Measurements from ENCODE around the gene JSRP1. TPM values are rescaled to one million over a fixed set of nuclear protein-coding genes. Genes with fewer than 3 reads are reported as not detected.

The JSRP1 gene
- total RNA-seq, 2 experiments from 2014 or later, result 1.5 to 15.9 TPM

- ChIA-PET CTCF (ENCODE audit: unreplicated experiment) (interaction anchor here (0.8 kb wide), 1 partner anchor 78 kb away, joined by 3 read pairs; no protein-coding TSS in a partner anchor), POLR2A (no interaction called here)
- peak overlapping the region; percentile 47 for H3K27ac ChIP-seq (ENCODE audit: low read depth, low read length, poor library complexity, severe bottlenecking)
- no peak overlapping the region for H2AFZ ChIP-seq (ENCODE audit: low read length)
- H3K9me3 ChIP-seq (ENCODE audit: low read length), result no peaks in the 10 kb centered on the region
- H3K4me3 ChIP-seq (ENCODE audit: low read depth, low read length, poor library complexity, severe bottlenecking), result peak overlapping the region; percentile 96
- peak; percentile 45 for DNase-seq (ENCODE audit: low spot score)
- no TSS peak for BruUV-seq (replicated peaks)
- H3K79me2 ChIP-seq (ENCODE audit: insufficient read depth, low read depth, low read length), result peaks cover 52% of the 10 kb centered on the region
- TF ChIP-seq EZH2phosphoT487 (IDR thresholded peaks at IDR 0.05; ENCODE audit: borderline replicate concordance, low read depth, low read length) (no peak), CTCF (conservative IDR thresholded peaks at IDR 0.05; ENCODE audit: low read length) (no peak)
- H3K9me2 ChIP-seq (ENCODE audit: insufficient read depth, low read length), result no peaks in the 10 kb centered on the region
- peaks cover 82% of the 10 kb centered on the region for H3K36me3 ChIP-seq (ENCODE audit: insufficient read depth, low read length)
- intact Hi-C loops (cut with micrococcal nuclease; ENCODE audit: unreplicated experiment), result no loop called here
- H4K20me1 ChIP-seq (ENCODE audit: insufficient read depth, low read length), result peaks cover 21% of the 10 kb centered on the region
- H3K4me1 ChIP-seq (ENCODE audit: insufficient read depth, low read length, poor library complexity, severe bottlenecking), result peaks cover 57% of the 10 kb centered on the region
- H3K4me2 ChIP-seq (ENCODE audit: low read length), result peak overlapping the region; percentile 91
These were observed 22.5 kb downstream of the JSRP1 start for GRCh38 chr19:2233601-2234280.

- peaks cover 42% of the 10 kb centered on the region for H3K79me2 ChIP-seq (ENCODE audit: insufficient read depth, low read depth, low read length)
- H3K27ac ChIP-seq (ENCODE audit: low read depth, low read length, poor library complexity, severe bottlenecking), result peak overlapping the region; percentile 47
- H3K4me3 ChIP-seq (ENCODE audit: low read depth, low read length, poor library complexity, severe bottlenecking), result peak overlapping the region; percentile 17
- TF ChIP-seq EZH2phosphoT487 (IDR thresholded peaks at IDR 0.05; ENCODE audit: borderline replicate concordance, low read depth, low read length) (no peak), CTCF (conservative IDR thresholded peaks at IDR 0.05; ENCODE audit: low read length) (0 out of 2 replicates have a peak, but pooled peaks have one; percentile 16)
- CTCF ChIA-PET (ENCODE audit: unreplicated experiment), result no interaction called here
- H3K4me1 ChIP-seq (ENCODE audit: insufficient read depth, low read length, poor library complexity, severe bottlenecking), result peaks cover 59% of the 10 kb centered on the region
- POLR2A ChIA-PET, result no interaction called here
- intact Hi-C loops (cut with micrococcal nuclease; ENCODE audit: unreplicated experiment), result no loop called here
- no peak for DNase-seq (ENCODE audit: low spot score)
- no TSS peak for BruUV-seq (replicated peaks)
- H4K20me1 ChIP-seq (ENCODE audit: insufficient read depth, low read length), result peaks cover 9% of the 10 kb centered on the region
- no peak overlapping the region for H2AFZ ChIP-seq (ENCODE audit: low read length)
- H3K36me3 ChIP-seq (ENCODE audit: insufficient read depth, low read length), result peaks cover 74% of the 10 kb centered on the region
- no peaks in the 10 kb centered on the region for H3K9me3 ChIP-seq (ENCODE audit: low read length)
- H3K4me2 ChIP-seq (ENCODE audit: low read length), result peak overlapping the region; percentile 91
- H3K9me2 ChIP-seq (ENCODE audit: insufficient read depth, low read length), result no peaks in the 10 kb centered on the region
These were observed 23.7 kb downstream of the JSRP1 start for GRCh38 chr19:2232286-2233151.
